ENCODE measurements around the gene TVP23B. TPM values are rescaled to one million over a fixed set of nuclear protein-coding genes. Genes with fewer than 3 reads are reported as not detected.
"Not testable (repeated sequence)": the region's sequence is repeated elsewhere in the genome, so short reads cannot be mapped to it uniquely, and the experiment has no call there.

The TVP23B gene
- 10 to 100 TPM; 24.8 to 74.2 (median 51.6) TPM for total RNA-seq

DNA sequence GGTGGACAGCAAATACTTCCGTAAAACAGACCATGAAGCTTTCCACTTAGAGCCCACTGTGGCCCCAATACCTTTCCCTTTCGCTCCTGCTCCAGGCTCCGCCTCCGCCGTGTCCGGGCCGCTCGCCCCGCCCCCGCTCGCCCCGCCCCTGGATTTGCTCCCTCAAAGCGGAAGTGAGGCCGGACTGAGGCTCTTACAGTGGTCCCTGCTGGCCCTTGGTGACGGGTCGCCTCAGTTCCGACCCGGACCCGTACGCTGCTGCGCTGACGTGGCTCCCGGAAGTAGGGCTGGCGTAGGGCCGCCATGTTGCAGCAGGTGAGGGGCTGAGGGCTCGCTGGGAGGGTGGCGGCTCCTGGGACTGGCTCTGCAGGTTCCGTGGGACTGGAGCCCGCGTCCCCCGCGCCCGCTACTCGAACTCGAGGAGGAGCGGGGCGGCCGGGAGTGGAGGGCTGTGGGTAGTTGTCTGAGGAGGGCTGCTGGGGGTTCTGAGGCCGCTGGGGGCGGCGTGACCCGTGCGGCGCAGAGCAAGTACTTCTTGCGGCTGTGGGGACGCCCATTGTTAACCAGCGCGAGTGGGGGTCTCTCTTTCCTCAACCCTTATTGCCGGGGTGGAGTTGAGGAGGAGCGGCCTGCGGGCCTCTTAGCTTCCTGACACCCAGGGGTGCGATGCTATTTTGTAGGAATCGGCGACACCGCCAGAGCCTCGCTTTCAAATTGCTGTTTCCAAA lies at the start of gene TVP23B:
Gene TVP23B (plus strand): TSS at position 193 of the 728 bp plus-strand sequence. CDS start 111 bp downstream, at position 304.
- peak; percentile 97 to 98 for DNase-seq
- H3K27me3 ChIP-seq; H3K9me3 ChIP-seq; intact Hi-C loops (cut with DNase I; ENCODE audit: low total_unique reads); H3K4me1 ChIP-seq; H3K36me3 ChIP-seq: not testable (repeated sequence)
- TF ChIP-seq, protein P1, sequence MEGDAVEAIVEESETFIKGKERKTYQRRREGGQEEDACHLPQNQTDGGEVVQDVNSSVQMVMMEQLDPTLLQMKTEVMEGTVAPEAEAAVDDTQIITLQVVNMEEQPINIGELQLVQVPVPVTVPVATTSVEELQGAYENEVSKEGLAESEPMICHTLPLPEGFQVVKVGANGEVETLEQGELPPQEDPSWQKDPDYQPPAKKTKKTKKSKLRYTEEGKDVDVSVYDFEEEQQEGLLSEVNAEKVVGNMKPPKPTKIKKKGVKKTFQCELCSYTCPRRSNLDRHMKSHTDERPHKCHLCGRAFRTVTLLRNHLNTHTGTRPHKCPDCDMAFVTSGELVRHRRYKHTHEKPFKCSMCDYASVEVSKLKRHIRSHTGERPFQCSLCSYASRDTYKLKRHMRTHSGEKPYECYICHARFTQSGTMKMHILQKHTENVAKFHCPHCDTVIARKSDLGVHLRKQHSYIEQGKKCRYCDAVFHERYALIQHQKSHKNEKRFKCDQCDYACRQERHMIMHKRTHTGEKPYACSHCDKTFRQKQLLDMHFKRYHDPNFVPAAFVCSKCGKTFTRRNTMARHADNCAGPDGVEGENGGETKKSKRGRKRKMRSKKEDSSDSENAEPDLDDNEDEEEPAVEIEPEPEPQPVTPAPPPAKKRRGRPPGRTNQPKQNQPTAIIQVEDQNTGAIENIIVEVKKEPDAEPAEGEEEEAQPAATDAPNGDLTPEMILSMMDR (IDR thresholded peaks at IDR 0.05) = peak in 1 of 4 experiments; percentile 25
- TF ChIP-seq POLR2A (IDR thresholded peaks at IDR 0.05) = peak; percentile 74 to 84
- peak within 1 kb of the TSS; percentile 67 to 75 for H3K4me3 ChIP-seq
- peak within 1 kb of the TSS; percentile 77 to 87 for H3K27ac ChIP-seq

DNA sequence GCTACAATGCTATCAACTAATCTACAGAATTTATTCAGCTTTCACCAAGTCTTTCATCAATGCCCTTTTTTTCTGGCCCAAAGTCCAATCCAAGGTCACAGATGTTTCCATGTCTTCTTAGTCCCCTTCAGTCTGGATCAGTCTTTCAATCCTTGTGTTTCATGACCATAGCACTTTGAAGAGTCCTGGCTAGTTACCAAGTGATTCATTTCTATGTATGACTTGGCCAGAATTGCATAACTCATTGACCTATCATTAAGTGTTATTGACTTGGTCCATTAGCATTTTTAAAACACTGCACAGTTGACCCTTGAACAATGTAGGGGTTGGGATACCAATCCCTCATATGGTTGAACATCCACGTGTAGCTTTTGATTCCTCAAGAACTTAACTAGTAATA lies 48.5 kb upstream of the TVP23B start:
- H3K27me3 ChIP-seq; intact Hi-C loops (cut with DNase I; ENCODE audit: low total_unique reads); H3K4me3 ChIP-seq; H3K36me3 ChIP-seq; H3K27ac ChIP-seq; H3K4me1 ChIP-seq; DNase-seq; H3K9me3 ChIP-seq: not testable (repeated sequence)

DNA sequence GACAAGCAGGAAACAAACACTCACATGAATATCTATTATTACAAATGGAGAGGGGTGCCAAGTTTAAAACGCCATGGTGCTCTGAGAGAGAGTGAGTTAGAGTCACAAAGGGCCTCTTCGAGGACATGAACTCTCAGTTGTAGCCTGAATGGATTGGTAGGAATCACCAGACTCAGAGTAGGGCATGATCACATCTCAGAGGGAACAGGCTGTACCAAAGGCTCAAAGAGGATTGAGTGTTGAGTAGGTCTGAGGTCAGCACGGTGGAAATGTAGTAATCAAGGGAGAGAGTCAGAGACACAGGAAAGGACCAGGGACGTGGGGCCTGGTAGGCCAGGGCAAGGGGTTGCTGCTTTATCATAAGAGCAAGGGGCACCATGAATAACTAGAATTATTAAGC lies 47.6 kb upstream of the TVP23B start:
- H3K4me3 ChIP-seq; intact Hi-C loops (cut with DNase I; ENCODE audit: low total_unique reads); H3K9me3 ChIP-seq; DNase-seq; H3K36me3 ChIP-seq; H3K27ac ChIP-seq; H3K4me1 ChIP-seq; H3K27me3 ChIP-seq: not testable (repeated sequence)

DNA sequence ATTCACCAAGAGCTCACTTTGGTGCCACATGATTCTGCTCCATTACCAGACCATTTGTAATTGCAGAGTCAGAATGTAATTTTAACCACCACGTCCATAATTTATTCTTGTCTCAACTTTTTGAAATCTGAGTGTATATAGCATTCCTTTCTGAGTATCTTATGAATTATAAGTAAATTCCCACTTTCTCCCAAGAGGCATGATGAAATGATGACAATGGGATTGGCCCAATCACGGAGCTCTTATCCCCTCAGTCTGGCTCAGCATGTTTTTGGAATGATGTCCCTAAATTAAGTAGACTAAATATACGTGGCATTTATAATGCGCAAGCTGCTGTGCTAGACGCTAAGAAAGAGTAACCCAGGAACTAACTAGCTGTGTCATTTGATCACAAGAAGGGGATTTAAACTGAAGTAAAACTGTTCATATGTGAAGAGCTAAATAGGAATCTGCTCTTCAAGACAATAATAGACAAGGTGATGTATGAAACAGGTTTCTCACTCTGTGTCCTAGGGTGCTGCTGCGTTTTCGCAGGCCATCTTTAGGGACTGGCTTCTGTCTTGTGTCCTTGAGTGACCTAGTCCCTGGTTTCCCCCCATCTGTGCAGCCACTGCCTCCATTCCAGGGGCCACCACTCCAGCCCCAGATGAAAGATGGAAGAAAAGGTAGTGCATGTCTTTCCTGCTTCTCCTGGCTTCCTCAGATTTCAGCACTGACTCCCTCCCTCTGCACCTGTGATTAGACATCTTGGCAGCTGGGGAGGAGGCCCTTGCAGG lies 41.2 kb upstream of the TVP23B start:
- H3K4me3 ChIP-seq; intact Hi-C loops (cut with DNase I; ENCODE audit: low total_unique reads): not testable (repeated sequence)

DNA sequence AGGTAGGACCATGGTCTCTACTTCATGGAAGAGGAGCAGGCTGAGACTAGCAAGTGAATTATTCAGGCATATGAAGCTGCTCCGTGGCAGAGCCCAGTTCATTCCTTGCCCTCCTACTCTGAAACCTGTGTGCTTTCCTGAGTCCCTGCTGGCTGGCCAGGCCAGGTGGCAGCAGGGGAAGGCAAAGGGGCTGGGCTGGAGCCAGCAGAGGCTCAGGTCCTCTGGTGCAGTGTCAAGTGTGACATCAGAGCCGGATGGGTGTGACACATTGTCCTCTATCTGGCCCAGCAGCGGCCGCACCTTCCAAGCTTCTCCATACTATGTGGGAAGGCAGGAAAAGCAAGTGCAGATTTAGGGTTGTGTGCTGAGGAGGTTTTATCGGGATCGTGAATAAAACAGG lies 39.8 kb upstream of the TVP23B start:
- H3K36me3 ChIP-seq; H3K4me1 ChIP-seq; H3K9me3 ChIP-seq; H3K27me3 ChIP-seq; H3K4me3 ChIP-seq; DNase-seq; H3K27ac ChIP-seq; intact Hi-C loops (cut with DNase I; ENCODE audit: low total_unique reads): not testable (repeated sequence)

More for the DNA sequence above, 41.2 kb upstream of the TVP23B start:
- H3K4me1 ChIP-seq, H3K36me3 ChIP-seq, DNase-seq, H3K27ac ChIP-seq, H3K27me3 ChIP-seq, H3K9me3 ChIP-seq: not testable (repeated sequence)

DNA sequence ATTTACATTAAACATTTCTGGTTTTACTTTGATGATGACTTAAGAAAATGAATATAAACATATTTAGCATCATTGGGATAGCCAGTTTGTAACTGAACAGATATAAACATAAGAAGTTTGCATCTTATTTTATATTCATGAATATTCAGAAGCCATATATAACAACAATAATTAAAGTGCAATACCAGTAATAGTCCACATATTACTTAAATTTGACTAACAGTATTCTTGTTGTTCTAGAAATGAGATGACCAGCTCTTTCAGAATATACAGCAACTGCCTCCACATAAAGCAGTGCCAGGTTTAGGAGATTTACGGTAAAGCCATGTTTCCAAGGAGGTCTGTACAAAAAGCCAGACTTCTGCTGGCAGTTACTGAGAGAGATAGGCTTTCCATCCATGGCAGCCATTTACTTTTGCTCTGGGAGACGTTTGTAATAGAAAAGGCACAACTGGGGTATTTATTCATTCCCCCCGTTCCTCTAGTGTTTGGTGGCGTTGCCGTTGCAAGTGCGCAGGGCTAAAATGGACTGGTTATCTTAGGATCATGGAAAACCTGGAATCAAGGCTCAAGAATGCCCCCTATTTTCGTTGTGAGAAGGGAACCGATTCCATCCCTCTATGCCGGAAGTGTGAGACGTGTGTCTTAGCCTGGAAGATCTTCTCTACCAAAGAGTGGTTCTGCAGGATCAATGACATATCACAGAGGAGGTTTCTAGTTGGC lies 37.1 kb upstream of the TVP23B start, which contains the start of gene FBXW10:
Gene FBXW10 (plus strand): TSS at position 356 of the 723 bp plus-strand sequence. CDS start 191 bp downstream, at position 547.
- H3K4me3 ChIP-seq; DNase-seq; H3K4me1 ChIP-seq; intact Hi-C loops (cut with DNase I; ENCODE audit: low total_unique reads); H3K27ac ChIP-seq; H3K27me3 ChIP-seq; H3K36me3 ChIP-seq; H3K9me3 ChIP-seq: not testable (repeated sequence)

DNA sequence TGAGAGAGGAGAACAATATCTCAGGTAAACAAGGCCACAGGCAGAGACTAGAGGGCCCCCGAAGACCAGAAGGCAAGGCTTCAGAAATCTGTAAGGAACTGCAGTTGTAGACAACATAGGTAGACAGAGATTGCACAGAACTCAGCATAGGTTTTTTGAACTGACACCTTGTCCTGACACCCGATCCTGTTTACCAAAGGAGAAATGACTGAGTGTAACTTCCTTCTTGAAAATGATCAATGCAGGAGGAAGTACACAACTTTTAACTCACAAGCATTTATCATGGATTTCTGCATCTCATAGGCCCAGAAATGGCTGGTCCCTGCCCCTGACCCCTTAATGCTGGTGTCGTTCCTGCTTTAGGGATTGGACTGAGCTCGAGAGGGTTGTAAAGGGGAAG lies 36.3 kb upstream of the TVP23B start:
- intact Hi-C loops (cut with DNase I; ENCODE audit: low total_unique reads) = not testable (repeated sequence)

DNA sequence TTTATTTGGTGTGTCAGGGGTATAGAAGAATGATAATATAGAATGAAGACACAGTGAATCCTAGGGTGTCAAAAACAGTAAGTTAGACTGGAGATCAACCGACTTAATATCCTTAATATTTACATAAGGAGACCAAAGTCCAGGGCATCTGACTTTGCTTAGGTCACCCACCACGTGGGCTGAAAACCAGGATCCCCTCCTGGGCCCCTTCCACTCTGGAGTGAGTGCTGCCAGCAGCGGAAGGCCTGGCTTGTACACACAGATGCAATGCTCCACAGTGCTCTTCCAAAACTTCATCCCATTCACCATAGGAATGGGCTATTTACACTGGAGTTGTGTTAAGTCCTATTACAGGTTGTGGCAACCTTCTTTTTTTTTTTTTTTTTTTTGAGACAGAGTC lies 34.4 kb upstream of the TVP23B start:
- H3K9me3 ChIP-seq; H3K4me1 ChIP-seq; DNase-seq; H3K36me3 ChIP-seq; H3K4me3 ChIP-seq; intact Hi-C loops (cut with DNase I; ENCODE audit: low total_unique reads); H3K27ac ChIP-seq; H3K27me3 ChIP-seq: not testable (repeated sequence)

More for the DNA sequence above, 36.3 kb upstream of the TVP23B start:
- not testable (repeated sequence) for H3K27ac ChIP-seq, H3K4me1 ChIP-seq, H3K9me3 ChIP-seq, DNase-seq, H3K4me3 ChIP-seq, H3K27me3 ChIP-seq, H3K36me3 ChIP-seq

DNA sequence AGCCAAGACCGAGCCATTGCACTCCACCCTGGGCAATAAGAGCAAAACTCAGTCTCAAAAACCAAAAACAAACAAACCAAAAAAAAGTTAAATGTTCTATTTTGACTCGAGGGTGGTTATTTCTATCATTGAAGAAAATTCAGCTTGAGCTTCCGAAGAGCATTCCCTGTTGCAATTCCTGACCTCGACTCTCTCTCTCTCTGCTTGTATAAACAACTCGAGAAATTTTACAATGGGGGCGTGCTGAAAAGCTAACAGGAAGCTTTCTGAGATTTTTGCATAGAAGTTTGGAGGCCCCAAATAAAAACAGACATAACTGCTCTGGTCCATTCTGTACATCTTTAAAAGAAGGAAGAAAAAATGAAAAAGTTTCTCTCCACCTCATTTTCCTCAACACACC lies 33.5 kb upstream of the TVP23B start:
- H3K4me3 ChIP-seq; H3K27ac ChIP-seq; H3K9me3 ChIP-seq; DNase-seq; intact Hi-C loops (cut with DNase I; ENCODE audit: low total_unique reads); H3K4me1 ChIP-seq; H3K27me3 ChIP-seq; H3K36me3 ChIP-seq: not testable (repeated sequence)

DNA sequence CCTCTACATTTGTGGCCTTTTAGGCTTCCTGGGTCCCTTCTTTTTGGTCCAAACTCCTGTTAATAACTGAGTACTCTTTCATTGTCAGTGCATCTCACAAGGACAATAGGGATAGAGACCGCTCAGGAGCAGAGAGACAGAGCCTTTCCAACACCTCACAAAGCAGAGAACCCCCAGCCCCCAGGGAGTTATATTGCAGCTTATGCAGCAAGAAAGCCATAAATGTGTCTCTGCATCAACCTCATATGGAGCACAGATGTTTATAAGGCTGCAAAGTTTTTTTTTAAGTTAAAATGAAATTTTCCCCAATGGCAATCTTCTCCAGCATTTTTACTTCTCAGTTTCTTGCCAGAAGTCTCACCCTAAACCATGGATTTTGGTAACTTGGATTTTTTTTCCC lies 30.7 kb upstream of the TVP23B start:
- intact Hi-C loops (cut with DNase I; ENCODE audit: low total_unique reads); H3K36me3 ChIP-seq; H3K27ac ChIP-seq; H3K4me3 ChIP-seq; H3K27me3 ChIP-seq; H3K9me3 ChIP-seq; DNase-seq; H3K4me1 ChIP-seq: not testable (repeated sequence)

DNA sequence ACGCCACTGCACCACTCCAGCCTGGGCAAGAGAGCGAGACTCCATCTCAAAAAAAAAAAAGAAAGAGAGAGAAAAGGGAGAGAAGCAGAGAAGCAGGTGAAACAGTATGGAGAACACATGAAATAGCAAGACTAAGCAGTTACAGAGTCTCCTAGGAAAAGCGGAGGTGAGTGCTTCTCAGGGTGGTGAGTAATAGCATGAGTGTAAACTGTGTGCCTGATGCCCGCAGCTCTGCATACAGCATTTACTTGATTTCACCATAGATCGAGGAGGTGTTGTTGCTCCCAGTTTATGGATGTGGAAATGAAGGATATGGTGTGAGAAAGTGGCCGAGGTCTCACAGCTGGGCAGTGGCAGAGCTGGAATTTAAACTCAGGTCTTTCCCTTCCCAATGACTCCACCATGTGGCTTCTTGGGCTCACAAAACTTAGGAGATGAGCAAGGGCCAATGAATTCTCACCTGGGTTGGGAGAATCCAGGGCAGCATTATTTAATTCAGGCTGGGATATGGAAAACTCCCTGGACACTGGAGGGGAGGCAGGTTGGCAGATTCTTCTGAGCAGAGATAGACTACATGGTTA lies 27.1 kb upstream of the TVP23B start:
- H3K27ac ChIP-seq; H3K4me3 ChIP-seq; DNase-seq; H3K27me3 ChIP-seq; H3K4me1 ChIP-seq; intact Hi-C loops (cut with DNase I; ENCODE audit: low total_unique reads); H3K36me3 ChIP-seq; H3K9me3 ChIP-seq: not testable (repeated sequence)

Data from uterus (tissue), 4 donors.